ENCODE data around the gene STIM1.
"Not testable (repeated sequence)": the region's sequence is repeated elsewhere in the genome, so short reads cannot be mapped to it uniquely, and the experiment has no call there.

STIM1 gene

GRCh38 chr11:4044976-4045646 lies 189.6 kb downstream of the STIM1 start:
- no peak overlapping the region for H3K4me3 ChIP-seq (ENCODE audit: low read length)
- no peak for TF ChIP-seq ZNF274 (IDR thresholded peaks at IDR 0.05; ENCODE audit: low read depth, low read length)

- no peak for TF ChIP-seq ZNF274 (IDR thresholded peaks at IDR 0.05; ENCODE audit: low read depth, low read length)
- no peak overlapping the region for H3K4me3 ChIP-seq (ENCODE audit: low read length)
These were observed 192.9 kb downstream of the STIM1 start for GRCh38 chr11:4048340-4048739.

GRCh38 chr11:4049006-4049405 lies 193.5 kb downstream of the STIM1 start:
- H3K4me3 ChIP-seq (ENCODE audit: low read length): no peak overlapping the region
- no peak for TF ChIP-seq ZNF274 (IDR thresholded peaks at IDR 0.05; ENCODE audit: low read depth, low read length)

GRCh38 chr11:4050138-4050537 lies 194.7 kb downstream of the STIM1 start:
- no peak overlapping the region for H3K4me3 ChIP-seq (ENCODE audit: low read length)
- no peak for TF ChIP-seq ZNF274 (IDR thresholded peaks at IDR 0.05; ENCODE audit: low read depth, low read length)

DNA sequence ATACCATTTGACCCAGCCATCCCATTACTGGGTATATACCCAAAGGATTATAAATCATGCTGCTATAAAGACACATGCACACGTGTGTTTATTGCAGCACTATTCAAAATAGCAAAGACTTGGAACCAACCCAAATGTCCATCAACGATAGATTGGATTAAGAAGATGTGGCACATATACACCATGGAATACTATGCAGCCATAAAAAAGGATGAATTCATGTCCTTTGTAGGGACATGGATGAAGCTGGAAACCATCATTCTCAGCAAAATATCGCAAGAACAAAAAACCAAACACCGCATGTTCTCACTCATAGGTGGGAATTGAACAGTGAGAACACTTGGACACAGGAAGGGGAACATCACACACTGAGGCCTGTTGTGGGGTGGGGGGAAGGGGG lies 197.7 kb downstream of the STIM1 start:
- H3K4me3 ChIP-seq (ENCODE audit: low read length): not testable (repeated sequence)

GRCh38 chr11:4054643-4055042 lies 199.2 kb downstream of the STIM1 start:
- no peak overlapping the region for H3K4me3 ChIP-seq (ENCODE audit: low read length)
- no peak for TF ChIP-seq ZNF274 (IDR thresholded peaks at IDR 0.05; ENCODE audit: low read depth, low read length)

- H3K4me3 ChIP-seq (ENCODE audit: low read length): no peak overlapping the region
- no peak for TF ChIP-seq ZNF274 (IDR thresholded peaks at IDR 0.05; ENCODE audit: low read depth, low read length)
These were observed 204.0 kb downstream of the STIM1 start for GRCh38 chr11:4059424-4059823.

GRCh38 chr11:4060182-4060923 lies 204.9 kb downstream of the STIM1 start:
- H3K4me3 ChIP-seq (ENCODE audit: low read length): no peak overlapping the region
- no peak for TF ChIP-seq ZNF274 (IDR thresholded peaks at IDR 0.05; ENCODE audit: low read depth, low read length)

DNA sequence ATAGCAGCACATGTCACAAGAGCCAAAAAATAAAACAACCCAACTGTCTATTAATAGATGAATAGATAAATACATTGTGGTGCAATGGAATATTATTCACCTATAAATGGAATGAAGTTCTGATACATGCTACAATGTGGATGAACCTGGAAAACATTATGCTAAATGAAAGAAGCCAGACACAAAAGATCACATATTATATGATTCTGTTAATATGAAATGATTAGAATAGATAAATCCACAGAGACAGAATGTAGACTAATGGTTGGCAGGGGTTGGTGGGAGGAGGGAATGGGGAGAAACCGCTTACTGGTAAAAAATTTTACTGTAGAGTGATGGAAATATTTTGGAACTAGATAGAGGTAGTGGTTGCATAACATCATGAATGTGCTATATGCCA lies 206.2 kb downstream of the STIM1 start:
- no peak for TF ChIP-seq ZNF274 (IDR thresholded peaks at IDR 0.05; ENCODE audit: low read depth, low read length)
- no peak overlapping the region for H3K4me3 ChIP-seq (ENCODE audit: low read length)

- no peak overlapping the region for H3K4me3 ChIP-seq (ENCODE audit: low read length)
- no peak for TF ChIP-seq ZNF274 (IDR thresholded peaks at IDR 0.05; ENCODE audit: low read depth, low read length)
These were observed 207.9 kb downstream of the STIM1 start for GRCh38 chr11:4063348-4063747.

DNA sequence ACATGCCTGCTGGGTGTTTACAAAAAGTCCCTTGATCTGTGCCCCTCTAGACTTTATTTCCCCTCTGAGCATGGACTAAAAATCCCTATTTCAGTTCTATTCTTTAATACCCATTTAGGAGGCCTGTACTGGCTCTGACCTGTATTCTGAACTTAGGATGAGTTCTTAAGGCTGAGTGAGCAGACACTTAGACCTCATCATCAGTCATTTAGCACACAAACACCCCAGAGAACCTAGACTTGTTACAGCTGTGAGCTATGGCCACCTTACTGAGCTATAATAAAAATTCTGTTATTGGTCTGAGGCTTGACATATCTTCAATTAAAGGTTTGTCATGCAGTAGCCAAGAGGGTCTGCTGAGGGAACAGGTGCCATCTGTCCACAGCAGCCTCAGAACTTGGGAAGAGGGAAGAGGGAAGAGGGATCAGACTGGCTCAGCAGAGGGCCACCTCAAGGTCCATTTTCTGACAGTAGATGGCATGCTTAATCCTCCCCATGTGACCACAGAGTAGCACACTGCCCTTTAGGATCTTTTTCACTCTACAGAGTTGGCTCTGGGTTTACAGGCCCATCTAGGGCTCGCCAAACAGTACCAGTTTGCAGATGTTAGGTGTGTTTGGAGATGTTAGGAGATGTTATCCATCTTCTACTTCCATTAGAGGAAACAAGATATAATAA lies 209.0 kb downstream of the STIM1 start:
- no peak overlapping the region for H3K4me3 ChIP-seq (ENCODE audit: low read length)
- no peak for TF ChIP-seq ZNF274 (IDR thresholded peaks at IDR 0.05; ENCODE audit: low read depth, low read length)

- H3K4me3 ChIP-seq (ENCODE audit: low read length): no peak overlapping the region
- no peak for TF ChIP-seq ZNF274 (IDR thresholded peaks at IDR 0.05; ENCODE audit: low read depth, low read length)
These were observed 209.6 kb downstream of the STIM1 start for GRCh38 chr11:4065086-4065485.

- no peak for TF ChIP-seq ZNF274 (IDR thresholded peaks at IDR 0.05; ENCODE audit: low read depth, low read length)
- H3K4me3 ChIP-seq (ENCODE audit: low read length): no peak overlapping the region
These were observed 210.3 kb downstream of the STIM1 start for GRCh38 chr11:4065601-4066377.

DNA sequence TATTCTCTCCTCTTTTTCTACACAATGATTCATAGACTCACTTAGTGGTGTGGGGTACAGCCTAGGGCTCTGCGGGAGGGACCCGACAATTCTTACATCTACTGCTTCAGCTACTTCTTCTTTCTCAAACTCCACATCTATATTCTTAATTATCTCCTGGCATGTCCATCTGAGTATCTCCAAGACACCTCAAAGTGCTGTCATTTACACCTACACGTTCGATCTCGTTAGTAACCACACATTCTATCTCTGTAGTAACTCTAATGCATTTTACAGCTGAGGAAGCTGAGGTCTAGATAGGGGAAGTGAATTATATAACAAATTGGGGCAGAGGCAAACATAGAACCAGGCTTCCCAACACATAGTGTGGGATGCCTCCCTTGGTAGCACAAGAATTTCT lies 211.4 kb downstream of the STIM1 start:
- H3K4me3 ChIP-seq (ENCODE audit: low read length): no peak overlapping the region
- no peak for TF ChIP-seq ZNF274 (IDR thresholded peaks at IDR 0.05; ENCODE audit: low read depth, low read length)
